Measurements from ENCODE around the gene PERM1. TPM values are rescaled to one million over a fixed set of nuclear protein-coding genes. Genes with fewer than 3 reads are reported as not detected.
"Not testable (repeated sequence)": the region's sequence is repeated elsewhere in the genome, so short reads cannot be mapped to it uniquely, and the experiment has no call there.

PERM1 gene
- total RNA-seq: 170 TPM
- long read RNA-seq, transcript PERM1-202 (3 exons, 3,340 nt): major isoform, 145 of 550 reads
- long read RNA-seq, partial matches to known transcripts: 218 of 550 reads
- long read RNA-seq, other reads (novel, unspliced or antisense): 187 of 550 reads

GRCh38 chr1:981955-982558, at the start of gene PERM1:
Gene PERM1, minus strand, starts transcription at chr1:982093. Its CDS starts 1,064 bp downstream, at chr1:981029.
- DNase-seq: peak; percentile 88
- ATAC-seq (ENCODE audit: poor library complexity): peak; percentile 72
- intact Hi-C loops (cut with DNase I): no loop called here

GRCh38 chr1:1030867-1031658, 49.2 kb upstream of the PERM1 start:
- DNase-seq; ATAC-seq (ENCODE audit: poor library complexity); intact Hi-C loops (cut with DNase I): not testable (repeated sequence)

- ATAC-seq (ENCODE audit: poor library complexity) (no peak), DNase-seq (no peak)
- intact Hi-C loops (cut with DNase I): no loop called here
These were observed 45.9 kb upstream of the PERM1 start for GRCh38 chr1:1027791-1028190.

- DNase-seq (no peak), ATAC-seq (ENCODE audit: poor library complexity) (no peak)
- intact Hi-C loops (cut with DNase I): no loop called here
These were observed 44.9 kb upstream of the PERM1 start for GRCh38 chr1:1026599-1027413.

- DNase-seq (no peak), ATAC-seq (ENCODE audit: poor library complexity) (no peak)
- intact Hi-C loops (cut with DNase I): no loop called here
These were observed 43.8 kb upstream of the PERM1 start for GRCh38 chr1:1025730-1026129.

- DNase-seq: no peak
- intact Hi-C loops (cut with DNase I): no loop called here
- peak; percentile 5 for ATAC-seq (ENCODE audit: poor library complexity)
These were observed 43.1 kb upstream of the PERM1 start for GRCh38 chr1:1024771-1025699.

- no peak for DNase-seq
- intact Hi-C loops (cut with DNase I): no loop called here
- no peak for ATAC-seq (ENCODE audit: poor library complexity)
These were observed 42.4 kb upstream of the PERM1 start for GRCh38 chr1:1024149-1024770.

GRCh38 chr1:1023700-1024099, 41.8 kb upstream of the PERM1 start:
- no peak for DNase-seq
- intact Hi-C loops (cut with DNase I): no loop called here
- ATAC-seq (ENCODE audit: poor library complexity): no peak

- ATAC-seq (ENCODE audit: poor library complexity): no peak
- no peak for DNase-seq
- intact Hi-C loops (cut with DNase I): no loop called here
These were observed 40.6 kb upstream of the PERM1 start for GRCh38 chr1:1022302-1023009.

GRCh38 chr1:1021920-1022259, 40.0 kb upstream of the PERM1 start:
- ATAC-seq (ENCODE audit: poor library complexity) (no peak), DNase-seq (no peak)
- intact Hi-C loops (cut with DNase I): no loop called here

GRCh38 chr1:1021010-1021919, 39.4 kb upstream of the PERM1 start:
- DNase-seq (peak; percentile 80), ATAC-seq (ENCODE audit: poor library complexity) (peak; percentile 11)
- intact Hi-C loops (cut with DNase I): no loop called here

- DNase-seq (no peak), ATAC-seq (ENCODE audit: poor library complexity) (peak; percentile 2)
- intact Hi-C loops (cut with DNase I): no loop called here
These were observed 38.6 kb upstream of the PERM1 start for GRCh38 chr1:1020415-1021009.

GRCh38 chr1:1020000-1020404, 38.1 kb upstream of the PERM1 start, which contains the start of gene AGRN:
Gene AGRN, plus strand, starts transcription at chr1:1020120. Its CDS starts 53 bp downstream, at chr1:1020173.
- intact Hi-C loops (cut with DNase I): no loop called here
- peak; percentile 53 for ATAC-seq (ENCODE audit: poor library complexity)
- no peak for DNase-seq

GRCh38 chr1:1019122-1019999, 37.5 kb upstream of the PERM1 start:
- intact Hi-C loops (cut with DNase I): no loop called here
- DNase-seq (peak; percentile 90), ATAC-seq (ENCODE audit: poor library complexity) (peak; percentile 94)

- ATAC-seq (ENCODE audit: poor library complexity); DNase-seq; intact Hi-C loops (cut with DNase I): not testable (repeated sequence)
These were observed 36.4 kb upstream of the PERM1 start for GRCh38 chr1:1018321-1018685.
